Measurements from ENCODE around the gene CISH. TPM values are rescaled to one million over a fixed set of nuclear protein-coding genes. Genes with fewer than 3 reads are reported as not detected.

CISH gene
- total and polyA plus RNA-seq, 4 donors: 4.7 to 32.5 (median 24.3) TPM

- H3K27ac ChIP-seq (ENCODE audit: low read depth in 1 of 2, low read length in 2 of 2): peak overlapping the region; percentile 68 to 73
- H3K9me3 ChIP-seq (ENCODE audit: control insufficient read depth in 4 of 4, low read length in 3 of 4): no peaks in the 10 kb centered on the region
- H3K4me1 ChIP-seq (ENCODE audit: control insufficient read depth in 4 of 4, insufficient read depth in 4 of 4, low read length in 3 of 4): peaks cover 49 to 93% (median 84%) of the 10 kb centered on the region in 4 donors
- TF ChIP-seq, protein P1, sequence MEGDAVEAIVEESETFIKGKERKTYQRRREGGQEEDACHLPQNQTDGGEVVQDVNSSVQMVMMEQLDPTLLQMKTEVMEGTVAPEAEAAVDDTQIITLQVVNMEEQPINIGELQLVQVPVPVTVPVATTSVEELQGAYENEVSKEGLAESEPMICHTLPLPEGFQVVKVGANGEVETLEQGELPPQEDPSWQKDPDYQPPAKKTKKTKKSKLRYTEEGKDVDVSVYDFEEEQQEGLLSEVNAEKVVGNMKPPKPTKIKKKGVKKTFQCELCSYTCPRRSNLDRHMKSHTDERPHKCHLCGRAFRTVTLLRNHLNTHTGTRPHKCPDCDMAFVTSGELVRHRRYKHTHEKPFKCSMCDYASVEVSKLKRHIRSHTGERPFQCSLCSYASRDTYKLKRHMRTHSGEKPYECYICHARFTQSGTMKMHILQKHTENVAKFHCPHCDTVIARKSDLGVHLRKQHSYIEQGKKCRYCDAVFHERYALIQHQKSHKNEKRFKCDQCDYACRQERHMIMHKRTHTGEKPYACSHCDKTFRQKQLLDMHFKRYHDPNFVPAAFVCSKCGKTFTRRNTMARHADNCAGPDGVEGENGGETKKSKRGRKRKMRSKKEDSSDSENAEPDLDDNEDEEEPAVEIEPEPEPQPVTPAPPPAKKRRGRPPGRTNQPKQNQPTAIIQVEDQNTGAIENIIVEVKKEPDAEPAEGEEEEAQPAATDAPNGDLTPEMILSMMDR (IDR thresholded peaks at IDR 0.05; ENCODE audit: low read depth, low read length, missing input control): no peak
- TF ChIP-seq, protein P2, sequence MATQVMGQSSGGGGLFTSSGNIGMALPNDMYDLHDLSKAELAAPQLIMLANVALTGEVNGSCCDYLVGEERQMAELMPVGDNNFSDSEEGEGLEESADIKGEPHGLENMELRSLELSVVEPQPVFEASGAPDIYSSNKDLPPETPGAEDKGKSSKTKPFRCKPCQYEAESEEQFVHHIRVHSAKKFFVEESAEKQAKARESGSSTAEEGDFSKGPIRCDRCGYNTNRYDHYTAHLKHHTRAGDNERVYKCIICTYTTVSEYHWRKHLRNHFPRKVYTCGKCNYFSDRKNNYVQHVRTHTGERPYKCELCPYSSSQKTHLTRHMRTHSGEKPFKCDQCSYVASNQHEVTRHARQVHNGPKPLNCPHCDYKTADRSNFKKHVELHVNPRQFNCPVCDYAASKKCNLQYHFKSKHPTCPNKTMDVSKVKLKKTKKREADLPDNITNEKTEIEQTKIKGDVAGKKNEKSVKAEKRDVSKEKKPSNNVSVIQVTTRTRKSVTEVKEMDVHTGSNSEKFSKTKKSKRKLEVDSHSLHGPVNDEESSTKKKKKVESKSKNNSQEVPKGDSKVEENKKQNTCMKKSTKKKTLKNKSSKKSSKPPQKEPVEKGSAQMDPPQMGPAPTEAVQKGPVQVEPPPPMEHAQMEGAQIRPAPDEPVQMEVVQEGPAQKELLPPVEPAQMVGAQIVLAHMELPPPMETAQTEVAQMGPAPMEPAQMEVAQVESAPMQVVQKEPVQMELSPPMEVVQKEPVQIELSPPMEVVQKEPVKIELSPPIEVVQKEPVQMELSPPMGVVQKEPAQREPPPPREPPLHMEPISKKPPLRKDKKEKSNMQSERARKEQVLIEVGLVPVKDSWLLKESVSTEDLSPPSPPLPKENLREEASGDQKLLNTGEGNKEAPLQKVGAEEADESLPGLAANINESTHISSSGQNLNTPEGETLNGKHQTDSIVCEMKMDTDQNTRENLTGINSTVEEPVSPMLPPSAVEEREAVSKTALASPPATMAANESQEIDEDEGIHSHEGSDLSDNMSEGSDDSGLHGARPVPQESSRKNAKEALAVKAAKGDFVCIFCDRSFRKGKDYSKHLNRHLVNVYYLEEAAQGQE (IDR thresholded peaks at IDR 0.05): peak; percentile 27
- TF ChIP-seq FOXA2 (IDR thresholded peaks at IDR 0.05): no peak
- TF ChIP-seq YY1 (IDR thresholded peaks at IDR 0.05): no peak
- TF ChIP-seq RXRA (IDR thresholded peaks at IDR 0.05): peak; percentile 48 to 73
- no peak for TF ChIP-seq JUND (IDR thresholded peaks at IDR 0.05)
- peak; percentile 86 to 89 for TF ChIP-seq HNF4A (conservative IDR thresholded peaks at IDR 0.05)
- peak; percentile 64 for TF ChIP-seq SP1 (IDR thresholded peaks at IDR 0.05)
- TF ChIP-seq, protein P3, sequence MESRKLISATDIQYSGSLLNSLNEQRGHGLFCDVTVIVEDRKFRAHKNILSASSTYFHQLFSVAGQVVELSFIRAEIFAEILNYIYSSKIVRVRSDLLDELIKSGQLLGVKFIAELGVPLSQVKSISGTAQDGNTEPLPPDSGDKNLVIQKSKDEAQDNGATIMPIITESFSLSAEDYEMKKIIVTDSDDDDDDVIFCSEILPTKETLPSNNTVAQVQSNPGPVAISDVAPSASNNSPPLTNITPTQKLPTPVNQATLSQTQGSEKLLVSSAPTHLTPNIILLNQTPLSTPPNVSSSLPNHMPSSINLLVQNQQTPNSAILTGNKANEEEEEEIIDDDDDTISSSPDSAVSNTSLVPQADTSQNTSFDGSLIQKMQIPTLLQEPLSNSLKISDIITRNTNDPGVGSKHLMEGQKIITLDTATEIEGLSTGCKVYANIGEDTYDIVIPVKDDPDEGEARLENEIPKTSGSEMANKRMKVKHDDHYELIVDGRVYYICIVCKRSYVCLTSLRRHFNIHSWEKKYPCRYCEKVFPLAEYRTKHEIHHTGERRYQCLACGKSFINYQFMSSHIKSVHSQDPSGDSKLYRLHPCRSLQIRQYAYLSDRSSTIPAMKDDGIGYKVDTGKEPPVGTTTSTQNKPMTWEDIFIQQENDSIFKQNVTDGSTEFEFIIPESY (IDR thresholded peaks at IDR 0.05): no peak
- peak; percentile 61 for TF ChIP-seq MAX (IDR thresholded peaks at IDR 0.05)
- peak; percentile 55 for TF ChIP-seq HNF4G (IDR thresholded peaks at IDR 0.05)
- peak; percentile 37 for TF ChIP-seq FOXA1 (IDR thresholded peaks at IDR 0.05)
- H3K27me3 ChIP-seq (ENCODE audit: control insufficient read depth in 4 of 4, insufficient read depth in 4 of 4, low read length in 3 of 4): no peaks in the 10 kb centered on the region
- DNase-seq (ENCODE audit: low spot score): no peak
- H3K4me3 ChIP-seq (ENCODE audit: low read depth in 1 of 3, low read length in 3 of 3): no peak overlapping the region
- 34% methylated on average over 17 of the region's 17 CpGs for WGBS
- no peaks in the 10 kb centered on the region for H3K36me3 ChIP-seq (ENCODE audit: control insufficient read depth in 4 of 4, insufficient read depth in 3 of 4, low read depth in 1 of 4, low read length in 3 of 4)
- H3K9ac ChIP-seq (ENCODE audit: low read depth in 1 of 2, low read length in 2 of 2): peak overlapping the region in 1 of 2 donors; percentile 33
Measured at GRCh38 chr3:50587806-50588758, 23.5 kb downstream of the CISH start.

DNA sequence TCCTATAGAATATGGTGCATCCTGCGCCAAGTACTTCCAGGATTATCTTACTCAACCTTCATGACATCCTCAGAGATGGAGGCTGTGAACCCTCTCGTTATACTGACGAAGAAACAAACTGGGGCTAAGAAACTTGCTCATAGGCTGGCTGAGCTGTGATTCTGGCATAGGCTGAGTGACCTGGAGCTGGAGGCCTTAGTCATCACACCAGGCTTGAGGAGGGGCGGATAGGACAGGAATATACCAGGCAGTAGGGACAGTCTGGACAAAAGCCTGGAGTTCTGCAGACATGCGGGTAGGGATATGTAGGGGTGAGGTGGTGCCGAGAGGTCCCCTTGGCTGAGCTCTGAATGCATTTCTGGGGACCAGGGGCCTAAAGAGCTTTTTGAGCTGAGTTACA lies 24.2 kb downstream of the CISH start:
- Histone ChIP-seq H3K4me1 (ENCODE audit: control insufficient read depth in 4 of 4, insufficient read depth in 4 of 4, low read length in 3 of 4) (peaks cover 53 to 93% (median 84%) of the 10 kb centered on the region in 4 donors), H3K4me3 (ENCODE audit: low read depth in 1 of 3, low read length in 3 of 3) (no peak overlapping the region), H3K9me3 (ENCODE audit: control insufficient read depth in 4 of 4, low read length in 3 of 4) (no peaks in the 10 kb centered on the region), H3K36me3 (ENCODE audit: control insufficient read depth in 4 of 4, insufficient read depth in 3 of 4, low read depth in 1 of 4, low read length in 3 of 4) (no peaks in the 10 kb centered on the region), H3K9ac (ENCODE audit: low read depth in 1 of 2, low read length in 2 of 2) (no peak overlapping the region), H3K27ac (ENCODE audit: low read depth in 1 of 2, low read length in 2 of 2) (peak overlapping the region; percentile 68 to 73), H3K27me3 (ENCODE audit: control insufficient read depth in 4 of 4, insufficient read depth in 4 of 4, low read length in 3 of 4) (no peaks in the 10 kb centered on the region)
- no peak for DNase-seq (ENCODE audit: low spot score)
- no peak for TF ChIP-seq HNF4A (conservative IDR thresholded peaks at IDR 0.05)
- no peak for TF ChIP-seq YY1 (IDR thresholded peaks at IDR 0.05)
- TF ChIP-seq TAF1 (conservative IDR thresholded peaks at IDR 0.05): no peak
- TF ChIP-seq NR2F2 (IDR thresholded peaks at IDR 0.05): no peak
- TF ChIP-seq EGR1 (IDR thresholded peaks at IDR 0.05; ENCODE audit: low read depth in 2 of 2): no peak
- no peak for TF ChIP-seq RAD21 (IDR thresholded peaks at IDR 0.05)
- TF ChIP-seq, protein P2 (IDR thresholded peaks at IDR 0.05): no peak
- no peak for TF ChIP-seq MAX (IDR thresholded peaks at IDR 0.05)
- no peak for TF ChIP-seq GABPA (IDR thresholded peaks at IDR 0.05 in 1 of 2, conservative IDR thresholded peaks at IDR 0.05 in 1 of 2)
- WGBS: 87% methylated on average over 6 of the region's 6 CpGs

All from liver (tissue), 9 donors.